Calu3 (cell line): ENCODE measurements around the gene CCDC121. TPM values are rescaled to one million over a fixed set of nuclear protein-coding genes. Genes with fewer than 3 reads are reported as not detected.

Experiments
- BruUV-seq: library from RNA; stranded (reverse); fragments of 400-500 nt; replicated peaks from 2 replicates; lab custom pipeline; 2021; lab: Mats Ljungman, UMichigan
- CTCF ChIA-PET: fragments of 300-600 bp; sonication (Branson Sonifier 250); formaldehyde crosslinking; loops from one replicate; lab custom pipeline; 2022; ENCODE audit warnings: antibody characterized with exemption; lab: Charles Lee
- DNase-seq: peaks from one replicate; pipeline ENCODE4 v3.0.0; 2022
- H3K27ac Mint-ChIP-seq: one replicate; pipeline ENCODE4 v1.8.0; 2022; ENCODE audit warnings: mixed read lengths; ENCODE audit not compliant: unreplicated experiment
- H3K27me3 Mint-ChIP-seq: one replicate; pipeline ENCODE4 v1.8.0; 2022; ENCODE audit warnings: mixed read lengths; ENCODE audit not compliant: unreplicated experiment
- H3K36me3 Mint-ChIP-seq: one replicate; pipeline ENCODE4 v1.8.0; 2022; ENCODE audit warnings: mild to moderate bottlenecking, moderate library complexity, mixed read lengths; ENCODE audit not compliant: insufficient read depth, unreplicated experiment
- H3K4me1 Mint-ChIP-seq: one replicate; pipeline ENCODE4 v1.8.0; 2022; ENCODE audit warnings: mild to moderate bottlenecking, low read depth, mixed read lengths; ENCODE audit not compliant: unreplicated experiment
- H3K4me3 Mint-ChIP-seq: one replicate; pipeline ENCODE4 v1.8.0; 2022; ENCODE audit warnings: mild to moderate bottlenecking, low read depth, moderate library complexity, mixed read lengths; ENCODE audit not compliant: unreplicated experiment
- H3K9me3 Mint-ChIP-seq: one replicate; pipeline ENCODE4 v1.8.0; 2022; ENCODE audit warnings: low read depth, mixed read lengths; ENCODE audit not compliant: unreplicated experiment
- intact Hi-C: fragments of 100-400 bp; cut with micrococcal nuclease; formaldehyde crosslinking; loops from one replicate; pipeline ENCODE4 v1.10.0; 2022; ENCODE audit not compliant: unreplicated experiment
- total RNA-seq: library from RNA; stranded (reverse); gene quantifications from 2 replicates; pipeline ENCODE4 v1.2.3, GENCODE V29; 2022
- TF ChIP-seq, protein P1 (sequence below): fragments of 200-600 bp; IDR thresholded peaks from one replicate; pipeline ENCODE4 v1.8.0; 2022; ENCODE audit warnings: antibody characterized with exemption; ENCODE audit not compliant: unreplicated experiment

CCDC121 gene
- total RNA-seq, 1 experiment from 2014 or later: 6.3 TPM

DNA sequence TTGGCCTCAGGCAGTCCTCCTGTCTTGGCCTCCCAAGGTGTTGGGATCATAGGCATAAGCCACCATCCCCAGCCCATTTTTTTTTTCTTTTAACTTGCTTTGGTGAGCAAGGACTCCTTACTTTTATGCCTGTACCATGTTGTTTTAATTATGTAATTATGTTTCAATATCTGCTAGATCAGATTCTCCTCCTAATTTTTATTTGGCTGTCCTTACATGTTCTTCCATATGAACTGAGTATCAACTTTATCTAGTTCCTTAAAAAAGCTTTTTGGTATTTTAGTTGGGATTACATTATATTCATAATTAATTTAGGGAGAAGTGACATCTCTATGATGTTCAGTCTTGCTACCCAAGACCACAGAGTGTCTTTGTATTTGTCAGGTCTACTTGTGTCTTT, 16.4 kb upstream of the CCDC121 start:
- H3K4me3 Mint-ChIP-seq: no peak overlapping the region
- CTCF ChIA-PET: no interaction called here
- BruUV-seq: no TSS peak
- H3K27ac Mint-ChIP-seq: no peak overlapping the region
- no peaks in the 10 kb centered on the region for H3K9me3 Mint-ChIP-seq
- intact Hi-C loops: no loop called here
- no peaks in the 10 kb centered on the region for H3K4me1 Mint-ChIP-seq
- H3K36me3 Mint-ChIP-seq: peaks cover 41% of the 10 kb centered on the region
- H3K27me3 Mint-ChIP-seq: no peaks in the 10 kb centered on the region
- TF ChIP-seq, protein P1, sequence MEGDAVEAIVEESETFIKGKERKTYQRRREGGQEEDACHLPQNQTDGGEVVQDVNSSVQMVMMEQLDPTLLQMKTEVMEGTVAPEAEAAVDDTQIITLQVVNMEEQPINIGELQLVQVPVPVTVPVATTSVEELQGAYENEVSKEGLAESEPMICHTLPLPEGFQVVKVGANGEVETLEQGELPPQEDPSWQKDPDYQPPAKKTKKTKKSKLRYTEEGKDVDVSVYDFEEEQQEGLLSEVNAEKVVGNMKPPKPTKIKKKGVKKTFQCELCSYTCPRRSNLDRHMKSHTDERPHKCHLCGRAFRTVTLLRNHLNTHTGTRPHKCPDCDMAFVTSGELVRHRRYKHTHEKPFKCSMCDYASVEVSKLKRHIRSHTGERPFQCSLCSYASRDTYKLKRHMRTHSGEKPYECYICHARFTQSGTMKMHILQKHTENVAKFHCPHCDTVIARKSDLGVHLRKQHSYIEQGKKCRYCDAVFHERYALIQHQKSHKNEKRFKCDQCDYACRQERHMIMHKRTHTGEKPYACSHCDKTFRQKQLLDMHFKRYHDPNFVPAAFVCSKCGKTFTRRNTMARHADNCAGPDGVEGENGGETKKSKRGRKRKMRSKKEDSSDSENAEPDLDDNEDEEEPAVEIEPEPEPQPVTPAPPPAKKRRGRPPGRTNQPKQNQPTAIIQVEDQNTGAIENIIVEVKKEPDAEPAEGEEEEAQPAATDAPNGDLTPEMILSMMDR: no peak
- no peak for DNase-seq

DNA sequence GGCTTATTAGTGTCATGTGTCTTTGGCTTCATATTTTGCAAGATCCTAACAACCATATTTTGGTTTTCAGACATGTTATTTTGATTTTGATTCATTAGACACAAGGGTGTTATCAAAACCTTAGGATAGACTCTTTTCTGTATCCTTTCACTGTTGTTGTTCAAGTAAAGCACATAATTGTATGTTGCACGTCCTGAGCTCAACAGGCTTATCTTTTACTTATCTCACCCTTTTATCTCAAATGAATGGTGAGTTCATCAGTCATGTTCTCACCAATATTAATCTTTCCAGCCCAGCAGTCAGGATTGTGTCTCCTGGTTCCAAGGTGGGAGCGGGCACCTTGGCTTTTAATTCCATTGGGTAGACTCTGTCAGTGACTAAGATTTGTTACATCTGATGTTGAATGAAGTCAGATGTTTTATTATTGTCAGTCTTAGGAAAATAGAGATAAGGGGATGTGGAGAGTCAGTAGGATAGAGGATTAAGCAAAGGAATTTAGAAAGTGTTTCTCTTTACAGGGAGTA, 12.0 kb upstream of the CCDC121 start:
- Mint-ChIP-seq H3K4me1 (no peaks in the 10 kb centered on the region), H3K9me3 (no peaks in the 10 kb centered on the region), H3K4me3 (no peak overlapping the region), H3K36me3 (peaks cover 31% of the 10 kb centered on the region), H3K27me3 (no peaks in the 10 kb centered on the region), H3K27ac (no peak overlapping the region)
- TF ChIP-seq, protein P1: no peak
- no TSS peak for BruUV-seq
- intact Hi-C loops: no loop called here
- DNase-seq: no peak
- CTCF ChIA-PET: no interaction called here

DNA sequence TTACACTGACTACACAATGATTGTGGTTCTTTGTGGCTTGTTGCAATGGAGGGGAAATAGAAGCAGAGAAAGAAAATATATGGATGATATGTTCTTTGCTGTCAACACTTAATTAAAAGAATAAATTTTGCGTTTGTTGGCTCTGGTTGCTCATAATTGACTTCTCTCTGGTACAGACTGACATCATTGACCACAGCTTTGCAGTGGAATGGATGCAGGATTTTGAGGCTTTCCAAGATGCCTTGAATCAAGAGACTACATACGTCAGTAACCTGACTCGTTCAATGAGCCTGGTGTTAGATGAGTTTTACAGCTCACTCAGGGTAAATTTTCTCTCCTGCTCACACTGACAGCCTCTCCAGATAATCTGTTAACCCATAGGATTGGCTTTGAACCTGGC, 9.9 kb upstream of the CCDC121 start:
- BruUV-seq: no TSS peak
- no peaks in the 10 kb centered on the region for H3K27me3 Mint-ChIP-seq
- no peak overlapping the region for H3K27ac Mint-ChIP-seq
- CTCF ChIA-PET: no interaction called here
- H3K4me3 Mint-ChIP-seq: no peak overlapping the region
- intact Hi-C loops: no loop called here
- DNase-seq: no peak
- TF ChIP-seq, protein P1: no peak
- H3K36me3 Mint-ChIP-seq: peaks cover 30% of the 10 kb centered on the region
- no peaks in the 10 kb centered on the region for H3K4me1 Mint-ChIP-seq
- H3K9me3 Mint-ChIP-seq: no peaks in the 10 kb centered on the region

DNA sequence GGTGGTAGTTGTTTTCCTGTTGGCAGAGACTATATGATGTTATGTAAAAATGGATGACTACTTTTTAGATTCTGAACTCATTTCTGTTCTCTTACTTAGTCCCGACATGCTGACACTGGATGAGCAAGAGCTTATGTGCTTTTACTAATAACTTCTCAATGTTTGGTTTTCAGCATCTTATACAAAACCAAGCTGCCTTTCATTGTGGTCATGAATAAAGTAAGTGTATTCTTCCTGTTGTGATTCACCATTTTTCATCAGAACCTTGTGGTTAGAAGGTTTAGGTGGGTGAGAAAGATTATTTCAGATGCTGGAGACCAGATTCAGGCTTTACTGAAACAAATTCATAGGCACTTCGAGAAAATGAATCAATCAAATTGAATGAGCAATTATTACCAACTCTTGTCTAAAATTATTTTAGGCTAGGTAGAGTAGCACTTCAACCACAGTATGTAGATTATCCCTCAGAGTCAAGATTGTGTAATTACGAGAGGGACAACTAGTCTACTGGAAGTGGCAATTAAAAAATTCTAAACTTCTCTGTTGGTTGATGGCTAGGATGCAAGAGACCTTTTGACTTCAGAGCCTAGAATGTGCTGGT, 9.3 kb upstream of the CCDC121 start:
- H3K9me3 Mint-ChIP-seq: no peaks in the 10 kb centered on the region
- CTCF ChIA-PET: no interaction called here
- BruUV-seq: no TSS peak
- H3K4me3 Mint-ChIP-seq: no peak overlapping the region
- intact Hi-C loops: no loop called here
- TF ChIP-seq, protein P1: no peak
- no peaks in the 10 kb centered on the region for H3K27me3 Mint-ChIP-seq
- no peak overlapping the region for H3K27ac Mint-ChIP-seq
- H3K36me3 Mint-ChIP-seq: peaks cover 34% of the 10 kb centered on the region
- H3K4me1 Mint-ChIP-seq: no peaks in the 10 kb centered on the region
- no peak for DNase-seq
